NCI-H526 treated with DMSO at 0.1 percent for 48 hours (cell line): ENCODE measurements around the gene PHETA1.
"Not testable (repeated sequence)": the region's sequence is repeated elsewhere in the genome, so short reads cannot be mapped to it uniquely, and the experiment has no call there.

Source experiments
- DNase-seq: peaks from one replicate; lab custom pipeline; 2025; lab: John Stamatoyannopoulos, UW

PHETA1 gene

GRCh38 chr12:111349101-111349747 is 19.7 kb downstream of the PHETA1 start:
- no peak for DNase-seq

GRCh38 chr12:111347891-111348644 is 20.8 kb downstream of the PHETA1 start:
- no peak for DNase-seq

- DNase-seq, result no peak
Measured at GRCh38 chr12:111344254-111344875, 24.5 kb downstream of the PHETA1 start.

- no peak for DNase-seq
Measured at GRCh38 chr12:111343181-111343580, 25.7 kb downstream of the PHETA1 start.

GRCh38 chr12:111342376-111342775 is 26.5 kb downstream of the PHETA1 start:
- DNase-seq, result no peak

- no peak for DNase-seq
Measured at GRCh38 chr12:111341426-111342065, 27.3 kb downstream of the PHETA1 start.

- DNase-seq, result not testable (repeated sequence)
Measured at GRCh38 chr12:111340680-111341079, 28.2 kb downstream of the PHETA1 start.

GRCh38 chr12:111340231-111340630 is 28.7 kb downstream of the PHETA1 start:
- no peak for DNase-seq

GRCh38 chr12:111339321-111339938 is 29.5 kb downstream of the PHETA1 start:
- DNase-seq, result no peak

- DNase-seq, result no peak
Measured at GRCh38 chr12:111338096-111338495, 30.8 kb downstream of the PHETA1 start.

- DNase-seq, result no peak
Measured at GRCh38 chr12:111337371-111337770, 31.5 kb downstream of the PHETA1 start.

- DNase-seq, result not testable (repeated sequence)
Measured at GRCh38 chr12:111336411-111336810, 32.5 kb downstream of the PHETA1 start.

GRCh38 chr12:111335811-111336210 is 33.1 kb downstream of the PHETA1 start:
- DNase-seq, result no peak

- not testable (repeated sequence) for DNase-seq
Measured at GRCh38 chr12:111335301-111335700, 33.6 kb downstream of the PHETA1 start.

- DNase-seq, result no peak
Measured at GRCh38 chr12:111334393-111334915, 34.4 kb downstream of the PHETA1 start.

GRCh38 chr12:111330800-111331752 is 37.8 kb downstream of the PHETA1 start:
- no peak for DNase-seq

- DNase-seq, result no peak
Measured at GRCh38 chr12:111328138-111328537, 40.8 kb downstream of the PHETA1 start.

GRCh38 chr12:111327474-111327873 is 41.4 kb downstream of the PHETA1 start:
- DNase-seq, result no peak

- DNase-seq, result no peak
Measured at GRCh38 chr12:111322336-111323250, 46.3 kb downstream of the PHETA1 start.

- no peak for DNase-seq
Measured at GRCh38 chr12:111321317-111321716, 47.6 kb downstream of the PHETA1 start.
